GM21786 (cell line): ENCODE measurements around the gene EFCAB5.
"Not testable (repeated sequence)": the region's sequence is repeated elsewhere in the genome, so short reads cannot be mapped to it uniquely, and the experiment has no call there.

Experiments
- ATAC-seq: cut with Tn5 transposase; IDR thresholded peaks from one replicate; pipeline ENCODE4 v1.9.1; 2021; ENCODE audit not compliant: unreplicated experiment

Gene EFCAB5

DNA sequence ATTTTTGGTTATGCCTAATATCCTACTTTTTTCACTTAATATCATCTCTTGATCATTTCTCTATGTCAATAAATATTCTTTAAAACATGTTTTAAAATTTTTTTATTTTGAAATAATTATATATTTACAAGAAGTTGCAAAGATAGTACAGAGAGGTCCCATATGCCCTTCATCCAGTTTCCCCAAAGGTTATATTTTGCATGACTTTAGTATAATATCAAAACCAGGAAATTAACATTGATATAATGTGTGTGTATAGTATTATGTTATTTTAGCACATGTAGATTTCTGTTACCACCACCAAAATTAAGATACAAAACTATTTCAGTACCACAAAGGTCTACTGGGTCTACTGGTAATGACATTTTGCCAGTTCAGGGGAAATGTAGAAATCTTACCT is 60.7 kb downstream of the EFCAB5 start:
- no peak for ATAC-seq

DNA sequence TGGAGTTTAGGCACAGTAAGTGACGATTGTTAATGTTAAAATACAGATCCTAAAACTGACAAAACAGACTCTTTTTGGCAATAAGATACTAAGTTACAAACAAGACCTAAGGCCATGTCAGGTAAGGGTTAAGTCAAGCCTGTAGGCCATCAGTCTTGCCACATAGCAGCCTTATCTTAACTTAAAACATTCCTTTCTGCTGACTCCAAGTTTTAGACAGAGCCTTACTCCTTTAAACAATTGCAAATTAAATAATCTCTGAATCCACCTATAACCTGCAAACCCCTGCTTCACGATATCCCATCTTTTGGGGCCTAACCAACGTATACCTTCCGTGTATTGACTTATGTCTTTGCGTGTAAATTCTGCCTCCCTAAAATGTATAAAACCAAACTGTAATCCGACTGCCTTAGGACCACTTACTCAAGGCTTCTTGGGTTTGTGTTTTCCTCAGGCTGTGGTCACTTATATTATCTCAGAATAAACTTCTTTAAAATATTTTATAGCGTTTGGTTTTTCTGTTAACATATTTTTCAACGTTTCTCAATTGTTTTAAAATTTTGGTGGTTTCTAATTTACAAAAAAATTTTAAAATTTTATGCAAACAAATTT is 64.4 kb downstream of the EFCAB5 start:
- ATAC-seq = no peak

DNA sequence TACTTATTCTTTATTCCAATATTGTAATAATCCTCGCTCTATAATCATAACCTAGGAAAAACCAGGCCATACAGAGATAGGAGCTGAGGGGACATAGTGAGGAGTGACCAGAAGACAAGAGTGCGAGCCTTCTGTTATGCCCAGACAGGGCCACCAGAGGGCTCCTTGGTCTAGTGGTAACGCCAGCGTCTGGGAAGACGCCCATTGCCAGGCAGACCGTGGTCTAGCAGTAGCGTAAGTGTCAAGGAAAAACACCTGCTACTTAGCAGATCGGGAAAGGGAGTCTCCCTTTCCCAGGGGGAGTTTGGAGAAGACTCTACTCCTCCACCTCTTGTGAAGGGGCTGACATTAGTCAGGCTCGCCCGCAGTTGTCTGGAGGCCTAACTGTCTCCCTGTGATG is 70.5 kb downstream of the EFCAB5 start:
- not testable (repeated sequence) for ATAC-seq

DNA sequence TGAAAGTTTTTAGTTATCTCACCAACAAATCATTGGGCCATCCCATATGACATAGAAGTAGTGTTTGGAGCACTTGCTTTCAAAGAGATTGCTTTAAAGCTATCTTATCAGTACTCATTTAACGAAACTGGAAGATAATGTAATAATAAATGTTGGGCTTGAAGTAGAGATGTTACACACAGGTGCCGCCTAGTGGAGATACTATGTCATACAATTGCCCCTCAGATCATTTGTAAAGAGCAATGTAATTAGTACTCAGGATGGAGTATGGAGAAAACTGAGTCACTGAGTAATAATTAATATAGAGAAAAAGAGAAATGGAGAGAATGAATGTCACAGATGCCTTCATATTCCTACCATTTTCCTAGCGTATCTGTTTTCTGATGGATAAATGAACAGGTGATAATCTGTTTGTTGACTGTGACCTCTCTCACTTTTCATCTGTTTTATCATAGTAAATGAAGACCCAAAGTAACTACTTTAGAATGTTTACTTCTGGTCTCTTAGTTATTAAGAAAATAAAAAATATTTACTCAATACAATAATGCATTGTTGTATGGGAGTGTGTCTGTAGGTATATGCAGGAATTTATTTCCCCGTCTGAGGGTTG is 80.4 kb downstream of the EFCAB5 start:
- ATAC-seq = no peak

DNA sequence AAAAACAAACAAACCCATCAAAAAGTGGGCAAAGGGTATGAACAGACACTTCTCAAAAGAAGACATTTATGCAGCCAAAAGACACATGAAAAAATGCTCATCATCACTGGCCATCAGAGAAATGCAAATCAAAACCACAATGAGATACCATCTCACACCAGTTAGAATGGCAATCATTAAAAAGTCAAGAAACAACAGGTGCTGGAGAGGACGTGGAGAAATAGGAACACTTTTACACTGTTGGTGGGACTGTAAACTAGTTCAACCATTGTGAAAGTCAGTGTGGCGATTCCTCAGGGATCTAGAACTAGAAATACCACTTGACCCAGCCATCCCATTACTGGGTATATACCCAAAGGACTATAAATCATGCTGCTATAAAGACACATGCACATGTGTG is 83.9 kb downstream of the EFCAB5 start:
- ATAC-seq = not testable (repeated sequence)

DNA sequence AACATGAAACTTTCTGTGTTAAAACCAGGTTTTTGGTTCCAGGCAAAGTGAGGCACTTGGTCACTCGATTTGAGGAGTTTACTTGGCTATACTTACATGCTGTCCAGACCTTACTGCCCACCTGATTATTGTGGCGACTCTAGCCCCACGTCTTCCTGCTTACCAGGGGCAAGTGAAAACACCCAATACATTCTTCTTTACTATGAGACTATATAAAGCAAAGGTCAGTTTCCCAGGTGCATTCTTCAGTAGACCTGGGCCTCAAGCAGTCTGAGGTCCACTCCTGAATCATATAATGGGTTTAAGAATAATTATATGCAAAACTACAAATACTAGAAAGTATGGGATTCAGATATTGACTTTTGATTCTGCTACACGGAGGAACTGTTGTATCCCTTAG is 86.2 kb downstream of the EFCAB5 start:
- no peak for ATAC-seq

DNA sequence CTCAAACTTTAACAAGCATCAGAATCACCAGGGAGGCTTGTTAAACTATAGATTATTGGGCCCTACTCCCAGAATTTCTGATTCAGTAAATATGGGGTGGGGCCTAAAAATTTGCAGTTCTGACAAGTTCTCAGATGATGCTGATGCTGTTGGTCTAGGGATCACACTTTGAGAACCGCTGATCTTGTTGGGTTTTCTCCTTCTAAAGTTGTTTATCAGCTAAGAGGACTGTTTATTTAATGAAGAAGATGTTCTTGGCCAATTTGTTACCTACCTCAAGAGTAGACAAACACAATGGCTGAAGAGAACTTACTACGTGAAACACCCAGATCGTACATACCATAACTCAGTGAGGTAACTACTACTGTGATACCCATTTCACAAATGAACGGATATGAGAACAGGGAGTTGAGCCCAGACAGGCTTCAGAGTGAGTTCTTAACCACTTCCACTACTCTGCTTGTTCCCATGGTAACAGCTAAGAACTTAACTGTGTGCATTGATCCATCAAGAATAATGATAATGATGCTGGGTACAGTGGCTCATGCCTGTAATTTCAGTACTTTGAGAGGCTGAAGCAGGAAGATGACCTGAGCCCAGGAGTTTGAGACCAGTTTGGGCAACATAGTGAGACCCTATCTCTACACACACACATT is 89.9 kb downstream of the EFCAB5 start:
- no peak for ATAC-seq

DNA sequence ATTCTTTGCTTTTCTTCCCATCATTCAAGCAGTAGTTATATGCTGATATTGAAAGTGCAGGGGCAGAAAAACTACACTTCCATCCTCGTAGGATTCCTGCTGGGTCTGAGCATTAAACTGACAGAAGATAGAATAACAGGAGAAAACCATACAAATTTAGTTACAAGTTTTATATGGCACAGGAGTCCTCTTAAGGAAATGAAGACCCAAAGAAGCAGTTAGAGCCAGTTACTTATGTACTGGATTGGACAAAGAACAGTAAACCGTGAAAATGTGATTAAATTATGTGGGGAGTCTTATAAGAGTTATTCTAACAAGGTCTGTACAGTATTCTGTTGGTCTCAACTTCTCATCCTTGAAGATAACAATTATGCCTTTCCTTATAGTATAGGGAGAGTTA is 93.9 kb downstream of the EFCAB5 start:
- no peak for ATAC-seq

DNA sequence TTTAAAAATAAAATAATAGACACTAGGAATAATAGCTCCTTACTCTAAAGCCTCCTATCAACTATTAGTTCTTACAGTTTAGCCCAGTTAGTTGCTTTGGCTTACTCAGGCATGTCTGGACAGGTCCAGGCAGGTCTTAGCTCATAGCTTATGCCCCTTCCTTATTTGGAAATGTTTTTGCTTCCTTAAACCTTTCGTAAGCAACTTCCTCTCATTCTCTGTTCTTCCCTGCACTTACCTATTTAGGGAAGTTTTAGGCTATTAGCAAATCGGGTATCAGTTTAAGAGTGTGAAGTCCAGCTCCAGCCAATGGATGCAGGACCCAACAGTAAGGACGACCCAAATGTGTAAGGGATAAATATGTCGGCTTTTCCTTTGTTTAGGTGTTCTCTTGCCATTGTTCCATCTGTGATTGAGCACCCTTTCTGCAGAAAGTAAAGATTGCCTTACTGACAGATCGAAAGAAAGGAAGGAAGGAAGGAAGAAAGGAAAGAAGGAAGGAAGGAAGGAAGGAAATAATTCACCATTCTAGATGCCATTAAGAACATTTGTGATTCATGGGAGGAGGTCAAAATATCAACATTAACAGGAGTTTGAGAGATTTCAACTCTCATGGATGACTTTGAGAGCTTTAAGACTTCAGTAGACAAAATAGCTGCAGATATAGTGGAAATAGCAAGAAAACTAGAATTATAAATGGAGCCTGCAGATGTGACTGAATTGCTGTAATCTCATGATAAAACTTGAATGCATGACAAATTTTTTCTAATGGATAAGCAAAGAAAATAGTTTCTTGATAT is 99.5 kb downstream of the EFCAB5 start:
- ATAC-seq = not testable (repeated sequence)

DNA sequence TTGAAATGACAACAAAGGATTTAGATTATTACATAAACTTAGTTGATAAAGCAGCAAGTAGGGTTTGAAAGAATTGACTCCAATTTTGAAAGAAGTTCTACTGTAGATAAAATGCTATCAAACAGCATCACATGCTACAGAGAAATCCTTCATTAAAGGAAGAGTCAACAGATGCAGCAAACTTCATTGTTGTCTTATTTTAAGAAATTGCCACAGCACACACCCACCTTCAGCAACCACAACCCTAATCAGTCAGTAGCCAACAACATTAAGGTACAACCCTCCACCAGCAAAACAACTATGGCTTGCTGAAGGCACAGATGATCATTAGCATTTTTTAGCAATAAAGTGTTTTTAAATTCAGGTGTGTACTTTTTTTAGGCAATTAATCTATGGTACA is 100.1 kb downstream of the EFCAB5 start:
- no peak for ATAC-seq

DNA sequence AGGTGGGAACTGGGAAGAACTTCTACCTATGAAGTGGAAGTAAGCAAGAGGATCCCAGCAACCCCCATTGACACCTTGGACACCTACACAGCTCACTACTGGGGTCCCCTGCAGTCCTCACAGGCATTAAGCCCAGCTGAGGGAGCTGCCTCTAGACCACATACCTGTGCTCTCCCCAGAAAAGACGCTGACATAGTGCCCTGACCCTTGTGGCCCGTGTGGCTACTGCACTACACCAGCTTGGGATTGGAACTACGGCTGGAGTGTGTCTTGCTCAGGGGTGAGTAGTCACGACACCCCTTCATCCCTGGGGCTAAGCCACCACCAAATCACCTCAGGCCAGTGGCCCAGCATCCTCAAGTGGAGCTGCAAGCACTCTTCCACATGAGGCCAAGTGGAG is 120.9 kb downstream of the EFCAB5 start:
- no peak for ATAC-seq

DNA sequence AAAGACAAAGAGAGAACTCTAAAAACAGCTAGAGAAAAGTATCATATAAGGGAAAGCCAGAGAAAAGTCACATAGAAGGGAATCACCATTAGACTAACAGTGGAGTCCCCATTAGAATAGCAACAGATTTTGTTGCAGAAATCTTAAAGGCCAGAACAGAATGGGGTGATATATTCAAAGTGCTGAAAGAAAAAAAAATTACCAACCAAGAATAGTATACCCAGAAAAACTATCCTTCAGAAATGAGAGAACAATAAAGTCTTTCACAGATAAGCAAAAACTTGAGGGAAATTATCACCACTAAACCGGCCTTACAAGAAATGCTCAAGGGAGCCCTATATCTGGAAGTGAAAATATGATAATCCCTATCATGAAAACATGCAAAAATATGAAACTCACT is 123.3 kb downstream of the EFCAB5 start:
- ATAC-seq = no peak

DNA sequence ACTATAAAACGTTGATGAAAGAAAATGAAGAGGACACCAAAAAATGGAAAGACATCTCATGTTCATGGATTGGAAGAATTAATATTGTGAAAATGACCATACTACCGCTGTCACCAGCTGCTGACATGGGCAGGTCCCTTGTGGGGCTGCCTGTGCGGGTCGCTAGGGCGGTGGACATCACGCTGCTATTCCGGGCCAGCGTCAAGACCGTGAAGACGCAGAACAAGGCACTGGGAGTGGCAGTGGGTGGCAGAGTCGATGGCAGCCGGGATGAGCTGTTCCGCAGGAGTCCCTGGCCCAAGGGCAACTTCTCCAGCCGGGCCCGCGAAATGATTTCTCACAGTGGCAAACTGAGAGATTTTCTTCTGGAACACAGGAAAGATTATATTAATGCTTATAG is 127.0 kb downstream of the EFCAB5 start:
- no peak for ATAC-seq

DNA sequence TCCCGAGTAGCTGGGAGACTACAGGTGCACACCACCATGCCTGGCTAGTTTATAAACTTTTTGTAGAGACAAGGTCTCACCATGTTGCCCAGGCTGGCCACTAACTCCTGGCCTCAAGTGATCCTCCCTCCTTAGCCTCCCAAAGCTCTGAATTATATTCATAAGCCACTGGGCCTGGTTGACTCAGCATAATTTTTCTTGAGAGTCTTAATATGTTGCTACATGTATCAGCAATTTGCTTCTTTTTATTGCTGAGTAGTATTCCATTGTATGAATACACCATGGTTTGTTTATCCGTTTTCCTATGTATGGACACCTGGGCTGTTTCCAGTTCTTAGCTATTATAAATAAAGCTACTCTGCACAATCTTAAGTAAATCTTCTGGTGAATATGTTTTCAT is 132.8 kb downstream of the EFCAB5 start:
- no peak for ATAC-seq

DNA sequence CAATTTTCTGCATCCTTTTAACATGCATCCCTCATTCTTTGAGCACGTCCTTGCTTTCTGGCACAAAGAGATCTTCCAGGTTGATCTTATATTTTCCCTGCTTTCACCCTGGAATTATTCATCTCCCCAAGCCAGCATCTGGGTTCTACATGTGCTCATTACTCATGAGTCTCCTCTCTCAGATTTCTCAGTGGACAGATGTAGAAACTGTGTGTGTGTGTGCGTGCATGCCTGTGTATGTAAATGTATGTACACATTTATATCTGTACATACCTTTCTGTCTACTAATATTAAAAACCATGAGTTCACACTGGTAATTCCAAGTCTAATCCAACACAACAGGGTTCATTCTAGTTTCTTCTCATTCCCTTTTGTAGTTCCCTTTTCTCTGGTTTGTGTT is 133.3 kb downstream of the EFCAB5 start:
- no peak for ATAC-seq

DNA sequence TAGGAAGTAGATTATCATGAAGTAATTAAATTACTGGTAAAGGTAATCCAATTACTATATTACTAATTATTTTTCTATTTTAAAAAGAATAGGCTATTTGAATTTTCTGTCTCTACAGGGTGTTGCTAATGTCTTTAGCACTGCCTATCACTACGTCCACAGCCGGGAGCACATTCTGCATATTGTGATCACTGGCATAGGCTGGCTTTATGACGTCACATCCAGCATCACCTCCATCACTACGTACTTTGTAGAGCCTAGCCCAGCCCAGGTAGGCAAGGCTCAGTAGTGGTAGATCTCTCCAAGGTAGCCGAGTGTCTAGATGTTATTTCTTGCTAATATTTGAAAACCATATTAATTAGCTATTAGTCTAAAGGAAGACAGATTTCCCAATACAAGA is 141.3 kb downstream of the EFCAB5 start:
- no peak for ATAC-seq

DNA sequence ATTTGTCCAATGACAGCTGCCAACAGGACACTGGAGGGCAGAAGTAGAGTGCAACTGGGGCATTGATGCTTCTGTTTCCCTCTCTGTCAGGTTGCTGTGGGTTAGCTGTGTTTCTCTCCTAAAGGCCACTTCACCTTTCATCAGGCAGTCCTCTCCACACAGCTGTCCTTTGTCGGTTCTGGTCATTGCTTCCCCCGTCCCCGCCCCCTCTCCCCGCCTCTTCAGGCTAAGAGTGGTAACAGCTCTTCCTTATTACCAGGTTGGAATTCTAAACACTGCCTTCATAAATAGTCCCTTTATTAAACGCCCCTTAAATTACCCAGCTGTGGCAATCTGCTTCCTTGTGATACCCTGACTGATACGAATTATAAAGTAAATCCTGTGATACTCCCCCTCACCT is 143.4 kb downstream of the EFCAB5 start:
- ATAC-seq = no peak

DNA sequence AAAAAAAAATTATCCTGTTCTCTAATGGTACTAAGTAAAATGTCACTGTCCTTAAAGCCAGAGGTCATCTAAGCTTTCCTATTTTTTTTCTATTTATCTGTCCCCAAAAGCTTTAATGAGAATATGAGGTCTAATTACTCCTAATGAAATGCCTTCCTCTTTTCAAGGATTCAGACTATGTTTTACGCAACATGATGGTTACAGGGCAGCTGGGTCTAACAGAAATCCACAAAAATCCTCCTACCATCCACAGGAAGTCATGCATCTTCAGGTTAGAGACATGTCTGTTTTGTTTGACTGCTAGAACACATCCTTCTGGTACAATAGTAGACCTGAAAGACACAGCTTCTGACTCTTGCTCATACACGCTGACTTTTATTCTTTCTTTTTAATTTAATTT is 145.5 kb downstream of the EFCAB5 start:
- ATAC-seq = no peak

DNA sequence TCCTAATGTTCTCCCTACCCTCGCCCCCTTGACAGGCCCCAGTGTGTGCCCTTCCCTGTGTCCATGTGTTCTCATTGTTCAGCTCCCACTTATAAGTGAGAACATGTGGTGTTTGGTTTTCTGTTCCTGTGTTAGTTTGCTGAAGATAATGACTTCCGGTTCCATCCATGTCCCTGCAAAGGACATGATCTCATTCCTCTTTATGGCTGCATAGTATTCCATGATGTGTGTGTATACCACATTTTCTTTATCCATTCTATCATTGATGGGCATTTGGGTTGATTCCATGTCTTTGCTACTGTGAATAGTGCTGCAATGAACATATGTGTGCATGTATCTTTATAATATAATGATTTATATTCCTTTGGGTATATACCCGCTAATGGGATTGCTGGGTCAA is 146.0 kb downstream of the EFCAB5 start:
- not testable (repeated sequence) for ATAC-seq

DNA sequence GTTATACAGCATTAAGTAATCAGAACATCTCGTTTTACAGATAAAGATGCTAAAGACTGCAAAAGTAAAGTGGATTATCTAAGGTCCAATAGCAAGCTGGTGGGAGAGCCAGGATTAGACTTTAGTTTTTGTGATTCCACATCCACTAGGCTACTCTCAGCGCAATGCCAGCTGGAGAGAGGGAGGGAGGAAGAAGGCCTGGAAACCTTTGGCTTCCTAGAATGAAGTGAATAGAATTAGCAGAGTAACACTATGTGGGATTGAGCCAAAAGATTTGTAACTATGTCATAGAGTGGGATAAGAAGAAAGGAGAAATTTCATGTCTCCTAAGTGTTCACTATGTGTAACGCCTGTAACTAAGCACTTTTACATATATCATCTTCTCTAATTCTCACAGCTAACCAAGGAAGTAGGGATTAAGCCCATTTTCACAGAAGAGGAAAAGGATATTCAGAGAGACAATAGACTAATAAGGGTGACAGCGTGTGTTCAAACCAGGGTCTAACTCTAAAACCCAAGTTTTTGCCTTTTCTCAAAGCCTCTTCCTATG is 149.8 kb downstream of the EFCAB5 start:
- no peak for ATAC-seq

DNA sequence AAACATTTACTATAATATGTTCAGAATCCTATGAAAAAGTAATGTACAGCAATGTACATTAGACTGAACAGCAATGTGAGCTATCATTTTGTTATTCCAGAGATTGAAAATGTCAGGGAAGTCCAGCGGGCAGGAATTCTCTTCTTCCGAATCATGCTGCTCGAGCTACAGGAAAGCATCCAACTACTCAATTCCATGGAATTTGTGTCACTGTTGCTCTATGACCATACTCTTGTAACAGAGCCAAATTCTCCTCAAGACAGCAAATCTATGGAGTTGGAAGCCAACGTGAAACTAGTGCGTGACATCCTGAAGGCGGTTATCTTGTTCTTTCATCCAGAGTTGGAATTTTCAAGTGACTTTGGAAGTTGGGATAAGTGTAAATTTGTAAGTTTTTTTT is 150.3 kb downstream of the EFCAB5 start:
- ATAC-seq = no peak

DNA sequence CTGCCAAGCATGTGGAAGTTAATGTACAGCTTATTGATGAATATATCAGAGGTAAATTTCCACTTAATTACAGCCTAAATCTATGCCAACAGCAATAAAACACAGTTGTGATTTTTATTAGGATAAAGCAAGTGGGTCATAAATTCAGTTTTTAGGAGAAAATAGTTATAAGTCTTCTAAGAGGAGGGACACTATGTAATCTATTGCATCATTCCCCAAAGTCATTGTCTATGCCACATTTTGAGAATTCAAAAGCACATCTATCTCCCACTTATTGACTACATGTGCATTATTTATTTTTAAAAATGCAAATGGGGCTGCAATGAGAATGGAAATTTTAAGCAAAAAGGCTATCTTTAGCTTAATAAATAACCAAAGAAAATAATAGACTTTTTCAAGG is 151.5 kb downstream of the EFCAB5 start:
- no peak for ATAC-seq
